Activated CD4-positive, alpha-beta T cell treated with anti-CD3 and anti-CD28 coated beads, Interleukin-2, amount 50 U/mL, for 24 hours (primary cell): Measurements from ENCODE around the gene PLCG1.

ENCODE experiments used
- DNase-seq, 2 donors: peaks; one replicate each; pipeline ENCODE4 v3.0.0-alpha.2; 2020; ENCODE audit warnings: low read depth in 1 of 2, low spot score in 1 of 2

Gene PLCG1

GRCh38 chr20:41142245-41142644, 4.9 kb downstream of the PLCG1 start:
- no peak for DNase-seq

GRCh38 chr20:41142919-41143318, 5.6 kb downstream of the PLCG1 start:
- DNase-seq: no peak

GRCh38 chr20:41143354-41143753, 6.0 kb downstream of the PLCG1 start:
- DNase-seq: no peak

GRCh38 chr20:41145317-41145716, 8.0 kb downstream of the PLCG1 start:
- no peak for DNase-seq

GRCh38 chr20:41145821-41146620, 8.7 kb downstream of the PLCG1 start:
- DNase-seq: no peak

GRCh38 chr20:41147767-41148191, 10.4 kb downstream of the PLCG1 start:
- no peak for DNase-seq

- DNase-seq: no peak
Measured at GRCh38 chr20:41148942-41149341, 11.6 kb downstream of the PLCG1 start.

- DNase-seq: no peak
Measured at GRCh38 chr20:41150664-41151063, 13.3 kb downstream of the PLCG1 start.

- no peak for DNase-seq
Measured at GRCh38 chr20:41151134-41151869, 14.0 kb downstream of the PLCG1 start.

- no peak for DNase-seq
Measured at GRCh38 chr20:41152108-41152757, 14.9 kb downstream of the PLCG1 start.

- DNase-seq: no peak
Measured at GRCh38 chr20:41154436-41155176, 17.3 kb downstream of the PLCG1 start.

- no peak for DNase-seq
Measured at GRCh38 chr20:41155261-41155660, 17.9 kb downstream of the PLCG1 start.

GRCh38 chr20:41158082-41158625, 20.8 kb downstream of the PLCG1 start:
- no peak for DNase-seq

GRCh38 chr20:41159547-41159946, 22.2 kb downstream of the PLCG1 start:
- DNase-seq: no peak

- no peak for DNase-seq
Measured at GRCh38 chr20:41160686-41161085, 23.3 kb downstream of the PLCG1 start.

GRCh38 chr20:41161886-41162285, 24.5 kb downstream of the PLCG1 start:
- no peak for DNase-seq

- no peak for DNase-seq
Measured at GRCh38 chr20:41162396-41162795, 25.1 kb downstream of the PLCG1 start.

GRCh38 chr20:41163821-41164220, 26.5 kb downstream of the PLCG1 start:
- no peak for DNase-seq

- no peak for DNase-seq
Measured at GRCh38 chr20:41165001-41165882, 27.9 kb downstream of the PLCG1 start.
